ENCODE results near the gene PTPA. TPM values are rescaled to one million over a fixed set of nuclear protein-coding genes. Genes with fewer than 3 reads are reported as not detected.

The PTPA gene
- 342 TPM for polyA plus RNA-seq (2012; ENCODE audit: insufficient read length, low read depth)

GRCh38 chr9:129110740-129111527 is at the start of gene PTPA, which contains the start of gene CRAT:
TSS of gene PTPA (plus strand) at chr9:129111415. CDS start at chr9:129111601, 186 bp downstream.
TSS of gene CRAT (minus strand) at chr9:129110793. CDS start at chr9:129110509, 284 bp downstream.
- TF ChIP-seq, protein P1, sequence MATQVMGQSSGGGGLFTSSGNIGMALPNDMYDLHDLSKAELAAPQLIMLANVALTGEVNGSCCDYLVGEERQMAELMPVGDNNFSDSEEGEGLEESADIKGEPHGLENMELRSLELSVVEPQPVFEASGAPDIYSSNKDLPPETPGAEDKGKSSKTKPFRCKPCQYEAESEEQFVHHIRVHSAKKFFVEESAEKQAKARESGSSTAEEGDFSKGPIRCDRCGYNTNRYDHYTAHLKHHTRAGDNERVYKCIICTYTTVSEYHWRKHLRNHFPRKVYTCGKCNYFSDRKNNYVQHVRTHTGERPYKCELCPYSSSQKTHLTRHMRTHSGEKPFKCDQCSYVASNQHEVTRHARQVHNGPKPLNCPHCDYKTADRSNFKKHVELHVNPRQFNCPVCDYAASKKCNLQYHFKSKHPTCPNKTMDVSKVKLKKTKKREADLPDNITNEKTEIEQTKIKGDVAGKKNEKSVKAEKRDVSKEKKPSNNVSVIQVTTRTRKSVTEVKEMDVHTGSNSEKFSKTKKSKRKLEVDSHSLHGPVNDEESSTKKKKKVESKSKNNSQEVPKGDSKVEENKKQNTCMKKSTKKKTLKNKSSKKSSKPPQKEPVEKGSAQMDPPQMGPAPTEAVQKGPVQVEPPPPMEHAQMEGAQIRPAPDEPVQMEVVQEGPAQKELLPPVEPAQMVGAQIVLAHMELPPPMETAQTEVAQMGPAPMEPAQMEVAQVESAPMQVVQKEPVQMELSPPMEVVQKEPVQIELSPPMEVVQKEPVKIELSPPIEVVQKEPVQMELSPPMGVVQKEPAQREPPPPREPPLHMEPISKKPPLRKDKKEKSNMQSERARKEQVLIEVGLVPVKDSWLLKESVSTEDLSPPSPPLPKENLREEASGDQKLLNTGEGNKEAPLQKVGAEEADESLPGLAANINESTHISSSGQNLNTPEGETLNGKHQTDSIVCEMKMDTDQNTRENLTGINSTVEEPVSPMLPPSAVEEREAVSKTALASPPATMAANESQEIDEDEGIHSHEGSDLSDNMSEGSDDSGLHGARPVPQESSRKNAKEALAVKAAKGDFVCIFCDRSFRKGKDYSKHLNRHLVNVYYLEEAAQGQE (IDR thresholded peaks at IDR 0.05; ENCODE audit: insufficient read depth in 1 of 2, low read depth in 2 of 2, low read length in 2 of 2), result peak in 1 of 2 experiments; percentile 50; a peak in 2 of 4 replicates
- TF ChIP-seq POLR2AphosphoS5 (IDR thresholded peaks at IDR 0.05; ENCODE audit: low read depth, low read length) (peak; percentile 97), SIN3A (IDR thresholded peaks at IDR 0.05; ENCODE audit: borderline replicate concordance, insufficient read depth, low read length) (peak; percentile 14; the same call in 1 of the 2 replicates), TAF1 (IDR thresholded peaks at IDR 0.05; ENCODE audit: borderline replicate concordance, insufficient read depth, low read length) (no peak; the same call in none of the 2 replicates), FOXP2 (optimal IDR thresholded peaks at IDR 0.05; ENCODE audit: borderline replicate concordance, extremely low read depth, extremely low read length, insufficient read depth) (no peak)

DNA sequence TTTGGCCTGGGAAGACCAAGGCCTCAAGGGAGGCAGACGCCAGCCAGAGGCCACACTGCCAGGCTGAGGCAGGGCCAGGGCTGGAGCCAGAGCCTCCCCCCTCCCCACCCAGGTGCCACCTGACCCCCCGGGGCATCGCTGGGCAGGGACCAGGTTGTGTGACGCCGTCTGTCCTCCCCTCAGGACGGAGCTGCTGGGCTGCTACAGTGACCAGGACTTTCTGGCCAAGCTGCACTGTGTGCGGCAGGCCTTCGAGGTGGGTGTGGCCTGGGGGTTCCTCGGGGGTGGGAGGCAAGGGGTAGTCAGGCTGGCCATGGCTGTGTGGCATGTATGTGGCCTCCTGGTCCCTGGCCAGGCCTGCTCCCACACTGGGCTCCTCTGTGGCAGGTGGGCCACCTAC is 48.2 kb upstream of the PTPA start:
- no peak for TF ChIP-seq FOXP2 (optimal IDR thresholded peaks at IDR 0.05; ENCODE audit: borderline replicate concordance, extremely low read depth, extremely low read length, insufficient read depth)
- no peak for TF ChIP-seq POLR2AphosphoS5 (IDR thresholded peaks at IDR 0.05; ENCODE audit: low read depth, low read length)
- TF ChIP-seq TAF1 (IDR thresholded peaks at IDR 0.05; ENCODE audit: borderline replicate concordance, insufficient read depth, low read length), result no peak
- TF ChIP-seq, protein P1 (IDR thresholded peaks at IDR 0.05; ENCODE audit: insufficient read depth in 1 of 2, low read depth in 2 of 2, low read length in 2 of 2), result no peak
- no peak for TF ChIP-seq SIN3A (IDR thresholded peaks at IDR 0.05; ENCODE audit: borderline replicate concordance, insufficient read depth, low read length)

GRCh38 chr9:129064499-129064908 is 46.7 kb upstream of the PTPA start:
- no peak for TF ChIP-seq TAF1 (IDR thresholded peaks at IDR 0.05; ENCODE audit: borderline replicate concordance, insufficient read depth, low read length)
- TF ChIP-seq SIN3A (IDR thresholded peaks at IDR 0.05; ENCODE audit: borderline replicate concordance, insufficient read depth, low read length), result no peak
- TF ChIP-seq POLR2AphosphoS5 (IDR thresholded peaks at IDR 0.05; ENCODE audit: low read depth, low read length), result no peak

- TF ChIP-seq TAF1 (IDR thresholded peaks at IDR 0.05; ENCODE audit: borderline replicate concordance, insufficient read depth, low read length) (no peak), POLR2AphosphoS5 (IDR thresholded peaks at IDR 0.05; ENCODE audit: low read depth, low read length) (no peak), FOXP2 (optimal IDR thresholded peaks at IDR 0.05; ENCODE audit: borderline replicate concordance, extremely low read depth, extremely low read length, insufficient read depth) (no peak), SIN3A (IDR thresholded peaks at IDR 0.05; ENCODE audit: borderline replicate concordance, insufficient read depth, low read length) (no peak)
- TF ChIP-seq, protein P1 (IDR thresholded peaks at IDR 0.05; ENCODE audit: insufficient read depth in 1 of 2, low read depth in 2 of 2, low read length in 2 of 2), result no peak
These were observed 43.1 kb upstream of the PTPA start for GRCh38 chr9:129068110-129068509.

DNA sequence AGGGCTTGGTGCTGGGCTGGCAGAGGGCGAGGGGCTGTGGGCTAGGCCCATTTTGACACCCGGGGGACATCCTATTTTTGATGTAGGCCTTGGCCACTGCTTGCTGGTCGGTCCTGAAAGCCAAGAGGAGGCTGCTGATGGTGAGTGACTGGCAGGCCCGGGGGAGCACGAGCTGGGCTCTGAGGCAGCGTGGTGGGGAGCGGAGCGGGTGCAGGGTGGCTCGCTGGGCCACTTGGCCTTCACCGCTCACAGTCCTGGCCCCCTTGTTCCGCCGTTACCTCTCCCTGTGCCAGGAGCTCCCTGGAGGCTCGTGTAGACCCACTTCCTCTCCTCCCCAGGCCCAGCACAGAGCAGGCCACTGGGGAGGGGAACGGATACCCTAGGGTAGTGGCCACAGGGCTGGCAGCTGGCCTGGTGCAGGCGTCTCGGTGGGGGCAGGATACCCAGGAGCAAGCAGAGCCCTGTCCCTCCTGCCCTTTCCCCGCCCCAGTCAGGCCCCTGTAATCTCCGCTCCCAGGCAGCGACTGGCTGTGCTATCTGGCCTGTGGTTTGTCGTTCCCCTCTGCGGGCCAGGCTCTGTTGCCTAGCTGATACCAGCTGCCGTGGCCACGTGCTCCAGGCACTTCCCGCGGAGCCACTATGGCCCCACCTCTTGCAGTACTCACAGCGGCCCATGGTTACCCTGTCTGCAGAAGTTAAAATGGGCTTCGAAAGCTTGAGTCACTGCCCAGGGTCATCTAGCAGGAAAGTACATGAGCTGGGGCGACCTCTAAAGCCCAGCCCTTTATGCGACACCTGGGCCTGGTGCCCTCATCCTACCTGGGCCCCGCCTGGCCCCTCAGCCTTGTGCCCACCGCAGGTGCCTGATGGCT is 42.0 kb upstream of the PTPA start:
- no peak for TF ChIP-seq TAF1 (IDR thresholded peaks at IDR 0.05; ENCODE audit: borderline replicate concordance, insufficient read depth, low read length)
- TF ChIP-seq SIN3A (IDR thresholded peaks at IDR 0.05; ENCODE audit: borderline replicate concordance, insufficient read depth, low read length), result no peak
